Activated naive CD8-positive, alpha-beta T cell treated with anti-CD3 and anti-CD28 coated beads, Interleukin-2, amount 50 U/mL, for 24 hours (primary cell): ENCODE results near the gene TUBA4A.

Experiments used
- ATAC-seq: fragments of 150-1000 bp; cut with Tn5 transposase; one replicate; pipeline ENCODE4 v1.10.0; 2021
- DNase-seq: peaks from one replicate; pipeline ENCODE4 v3.0.0; 2021
- H3K27ac Mint-ChIP-seq: one replicate; pipeline ENCODE4 v1.8.0; 2021; ENCODE audit warnings: mild to moderate bottlenecking, mixed read lengths
- H3K27me3 Mint-ChIP-seq: one replicate; pipeline ENCODE4 v1.8.0; 2021; ENCODE audit warnings: mixed read lengths
- H3K36me3 Mint-ChIP-seq: one replicate; pipeline ENCODE4 v1.8.0; 2021; ENCODE audit warnings: low read depth, mixed read lengths
- H3K4me1 Mint-ChIP-seq: one replicate; pipeline ENCODE4 v1.8.0; 2021; ENCODE audit warnings: mixed read lengths
- H3K4me3 Mint-ChIP-seq: one replicate; pipeline ENCODE4 v1.8.0; 2021; ENCODE audit warnings: mild to moderate bottlenecking, moderate library complexity, mixed read lengths
- H3K9me3 Mint-ChIP-seq: one replicate; pipeline ENCODE4 v1.8.0; 2021; ENCODE audit warnings: mixed read lengths

TUBA4A gene

DNA sequence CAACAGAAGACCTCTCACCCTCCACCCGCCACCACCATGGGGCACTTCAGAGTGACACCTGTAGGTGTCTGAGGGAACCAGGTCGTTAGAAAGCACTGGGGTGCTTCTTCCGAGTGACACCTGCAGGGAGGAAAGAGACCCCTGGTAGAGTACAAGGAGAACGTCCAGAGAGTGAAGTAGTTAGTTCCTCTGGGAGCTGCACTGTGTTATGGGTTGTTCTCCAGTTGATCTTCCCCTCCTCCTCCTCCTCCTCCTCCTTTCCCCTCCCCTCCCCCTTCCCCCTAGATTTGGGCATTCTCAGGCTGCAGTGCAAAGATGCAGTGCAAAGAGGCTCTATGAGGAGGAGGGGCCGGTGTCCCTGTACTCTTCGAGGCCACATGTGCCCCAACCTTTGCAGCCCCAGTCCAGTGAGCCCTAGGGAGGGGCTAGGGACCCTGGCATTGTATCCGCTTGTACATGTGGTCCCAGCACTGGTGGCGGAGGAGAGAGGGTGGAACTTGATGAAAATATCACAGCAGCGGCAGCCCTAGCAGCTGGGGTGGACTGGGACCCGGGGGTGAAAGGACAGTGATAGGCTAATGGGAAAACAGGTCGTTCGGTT lies 26.3 kb upstream of the TUBA4A start:
- Mint-ChIP-seq H3K9me3 (no peaks in the 10 kb centered on the region), H3K4me3 (peak overlapping the region; percentile 90), H3K27me3 (no peaks in the 10 kb centered on the region), H3K27ac (peak overlapping the region; percentile 86), H3K4me1 (peaks cover 50% of the 10 kb centered on the region), H3K36me3 (peaks cover 12% of the 10 kb centered on the region)
- DNase-seq (no peak), ATAC-seq (no peak)

DNA sequence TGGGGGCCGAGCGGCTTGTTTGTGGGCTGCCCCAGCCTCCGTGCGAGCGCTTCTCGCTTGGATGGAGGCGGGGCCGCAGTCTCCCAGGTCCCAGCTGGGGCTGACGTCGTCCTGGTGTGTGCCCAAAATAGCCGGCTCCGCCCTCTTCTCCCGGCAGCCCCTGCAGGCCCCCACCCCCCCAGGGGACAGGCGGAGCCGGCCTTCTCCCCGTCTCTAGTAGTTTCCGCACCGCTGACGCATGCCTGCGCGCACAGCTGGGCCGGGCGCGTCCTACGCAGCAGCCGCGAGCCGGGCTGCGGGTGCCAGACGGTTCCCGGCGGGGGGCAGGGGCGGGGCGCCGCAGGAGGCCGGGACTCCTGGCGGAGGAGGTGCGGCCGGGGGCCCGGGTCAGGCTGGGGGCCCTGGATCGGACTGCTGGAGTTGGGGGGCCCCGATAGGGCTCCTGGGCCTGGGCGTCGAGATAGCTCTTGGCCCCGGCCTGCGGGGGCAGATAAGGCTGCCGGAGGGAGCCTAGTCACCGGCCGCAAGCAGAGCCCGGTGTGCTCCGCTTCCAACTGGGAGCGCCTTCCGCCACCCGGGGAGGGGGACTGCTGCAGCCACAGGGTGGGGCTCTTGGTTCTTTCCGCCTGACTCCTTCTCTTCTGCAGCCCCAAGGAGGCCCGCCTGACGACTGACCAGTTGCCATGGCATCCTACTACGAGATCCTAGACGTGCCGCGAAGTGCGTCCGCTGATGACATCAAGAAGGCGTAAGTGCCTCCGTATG lies 25.6 kb upstream of the TUBA4A start, which contains the start of gene DNAJB2:
Gene DNAJB2, plus strand, starts transcription at position 216 of the 765 bp plus-strand sequence. Its CDS starts 468 bp downstream, at position 684.
- peaks cover 12% of the 10 kb centered on the region for H3K36me3 Mint-ChIP-seq

GRCh38 chr2:219278655-219279150 lies 25.0 kb upstream of the TUBA4A start:
- no peaks in the 10 kb centered on the region for H3K27me3 Mint-ChIP-seq
- H3K4me3 Mint-ChIP-seq, result peak overlapping the region; percentile 79
- DNase-seq, result no peak
- no peak for ATAC-seq
- peaks cover 50% of the 10 kb centered on the region for H3K4me1 Mint-ChIP-seq
- peak overlapping the region; percentile 86 for H3K27ac Mint-ChIP-seq
- no peaks in the 10 kb centered on the region for H3K9me3 Mint-ChIP-seq
- H3K36me3 Mint-ChIP-seq, result peaks cover 12% of the 10 kb centered on the region

More for the DNA sequence above, 25.6 kb upstream of the TUBA4A start, which contains the start of gene DNAJB2:
- peak; percentile 99 for DNase-seq
- Mint-ChIP-seq H3K4me3 (peak within 1 kb of the TSS; percentile 90), H3K9me3 (no peaks in the 10 kb centered on the region), H3K4me1 (peaks cover 50% of the 10 kb centered on the region), H3K27ac (peak within 1 kb of the TSS; percentile 86), H3K27me3 (no peaks in the 10 kb centered on the region)
- ATAC-seq, result peak; percentile 89

DNA sequence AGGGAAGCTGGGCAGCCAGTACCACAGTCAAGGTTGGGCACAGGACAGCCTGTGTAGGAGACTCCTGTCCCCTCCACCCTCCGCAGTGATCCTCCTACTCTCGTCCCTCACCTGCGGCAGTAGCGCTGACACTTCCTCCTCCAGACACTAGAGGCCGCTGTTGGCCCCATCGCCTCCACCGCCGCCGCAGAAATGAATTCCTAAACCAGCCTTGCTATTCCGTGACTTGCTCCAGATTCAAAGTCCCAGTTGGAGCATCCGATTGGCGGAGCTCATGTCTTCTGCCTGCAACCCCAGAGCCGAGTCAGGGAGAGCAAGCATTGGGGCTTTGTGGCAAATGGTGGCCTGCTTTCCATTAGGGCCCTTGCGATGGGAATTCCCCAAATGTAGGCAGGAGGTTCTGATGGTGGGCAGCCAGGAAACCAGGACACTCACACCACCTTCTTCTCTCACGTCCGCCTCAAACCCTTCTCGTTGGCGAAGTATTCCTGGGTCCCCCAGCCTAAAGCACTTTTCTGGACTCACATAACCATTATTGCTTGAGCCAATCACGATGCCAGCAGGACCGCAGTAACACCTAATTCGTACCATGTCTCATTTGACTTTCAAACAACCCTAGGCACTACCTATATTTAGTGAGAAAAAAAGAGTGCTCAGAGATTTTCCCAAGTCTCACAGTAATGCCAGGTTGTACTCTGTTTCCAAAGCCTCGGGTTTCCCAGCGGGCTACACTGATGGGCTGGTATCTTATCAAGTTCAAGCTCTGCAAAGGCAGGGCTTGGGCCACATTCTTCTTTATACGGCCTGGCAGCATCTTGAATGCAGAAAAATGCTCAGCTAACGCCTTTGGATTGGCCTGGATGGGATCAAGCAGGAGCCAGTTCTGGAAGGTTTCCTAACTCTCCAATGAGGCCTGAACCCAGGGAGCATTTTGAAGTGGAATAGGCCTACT lies 24.3 kb upstream of the TUBA4A start:
- Mint-ChIP-seq H3K27ac (peak overlapping the region; percentile 86), H3K4me3 (peak overlapping the region; percentile 79), H3K27me3 (no peaks in the 10 kb centered on the region), H3K36me3 (peaks cover 11% of the 10 kb centered on the region), H3K4me1 (peaks cover 56% of the 10 kb centered on the region), H3K9me3 (no peaks in the 10 kb centered on the region)
- no peak for ATAC-seq
- peak; percentile 82 for DNase-seq

GRCh38 chr2:219274361-219274921 lies 20.7 kb upstream of the TUBA4A start:
- Mint-ChIP-seq H3K36me3 (no peaks in the 10 kb centered on the region), H3K27me3 (no peaks in the 10 kb centered on the region), H3K27ac (no peak overlapping the region), H3K4me1 (peaks cover 36% of the 10 kb centered on the region), H3K9me3 (no peaks in the 10 kb centered on the region), H3K4me3 (no peak overlapping the region)
- DNase-seq (no peak), ATAC-seq (no peak)

- Mint-ChIP-seq H3K27me3 (no peaks in the 10 kb centered on the region), H3K36me3 (no peaks in the 10 kb centered on the region), H3K4me3 (no peak overlapping the region), H3K27ac (no peak overlapping the region), H3K9me3 (no peaks in the 10 kb centered on the region), H3K4me1 (peaks cover 36% of the 10 kb centered on the region)
- DNase-seq (no peak), ATAC-seq (no peak)
Measured at GRCh38 chr2:219273937-219274336, 20.2 kb upstream of the TUBA4A start.

DNA sequence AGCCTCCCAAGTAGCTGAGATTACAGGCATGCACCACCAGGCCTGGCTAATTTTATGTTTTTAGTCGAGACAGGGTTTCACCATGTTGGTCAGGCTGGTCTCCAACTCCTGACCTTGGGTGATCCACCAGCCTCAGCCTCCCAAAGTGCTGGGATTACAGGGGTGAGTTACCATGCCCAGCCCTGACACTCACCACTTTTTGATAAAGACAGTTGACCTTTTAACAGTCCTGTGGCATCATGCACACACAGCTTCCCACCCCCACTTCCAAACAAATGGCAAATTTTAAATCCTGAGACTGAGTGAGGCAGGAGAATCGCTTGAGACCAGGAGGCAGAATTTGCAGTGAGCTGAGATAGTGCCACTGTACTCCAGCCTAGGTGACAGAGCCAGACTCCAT lies 19.3 kb upstream of the TUBA4A start:
- ATAC-seq, result peak; percentile 64
- Mint-ChIP-seq H3K27me3 (no peaks in the 10 kb centered on the region), H3K4me3 (no peak overlapping the region), H3K27ac (no peak overlapping the region), H3K4me1 (peaks cover 26% of the 10 kb centered on the region), H3K36me3 (no peaks in the 10 kb centered on the region), H3K9me3 (no peaks in the 10 kb centered on the region)
- no peak for DNase-seq

DNA sequence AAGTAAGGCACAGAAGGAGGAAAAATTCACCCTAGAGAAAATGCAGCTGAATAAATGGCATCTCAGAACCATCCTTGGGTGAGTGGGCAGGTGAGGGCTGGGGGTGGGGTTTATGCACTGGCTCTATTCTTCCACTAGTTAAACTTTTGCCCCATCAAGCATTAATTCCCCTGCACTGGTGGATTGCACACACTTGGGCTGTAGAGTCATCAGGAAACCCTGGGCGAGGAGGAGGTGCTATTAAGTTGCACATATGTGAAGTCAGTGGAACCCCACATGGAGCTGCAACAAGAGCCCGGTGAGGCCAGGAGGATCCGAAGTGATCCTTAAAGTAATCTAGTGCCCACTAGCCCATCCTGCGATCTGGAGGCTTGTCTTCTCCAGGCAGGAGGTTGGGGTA lies 18.6 kb upstream of the TUBA4A start:
- Mint-ChIP-seq H3K9me3 (no peaks in the 10 kb centered on the region), H3K27ac (no peak overlapping the region), H3K4me3 (no peak overlapping the region), H3K4me1 (peaks cover 20% of the 10 kb centered on the region), H3K27me3 (no peaks in the 10 kb centered on the region), H3K36me3 (no peaks in the 10 kb centered on the region)
- DNase-seq (no peak), ATAC-seq (no peak)

DNA sequence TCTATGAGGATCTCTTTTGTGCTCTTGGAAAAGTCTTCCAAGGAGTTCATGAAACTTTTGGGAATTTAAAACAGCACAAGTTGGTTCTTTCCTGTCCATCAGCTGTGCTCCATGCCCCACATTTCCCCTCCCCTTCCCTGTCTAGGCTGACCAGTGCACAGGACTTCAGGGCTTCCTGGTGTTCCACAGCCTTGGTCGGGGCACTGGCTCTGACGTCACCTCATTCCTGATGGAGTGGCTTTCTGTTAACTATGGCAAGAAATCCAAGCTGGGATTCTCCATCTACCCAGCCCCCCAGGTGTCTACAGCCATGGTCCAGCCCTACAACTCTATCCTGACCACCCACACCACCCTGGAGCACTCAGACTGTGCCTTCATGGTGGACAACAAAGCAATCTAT lies 17.3 kb upstream of the TUBA4A start:
- DNase-seq (no peak), ATAC-seq (no peak)
- no peaks in the 10 kb centered on the region for H3K27me3 Mint-ChIP-seq
- H3K27ac Mint-ChIP-seq, result no peak overlapping the region
- H3K4me3 Mint-ChIP-seq, result no peak overlapping the region
- no peaks in the 10 kb centered on the region for H3K36me3 Mint-ChIP-seq
- H3K9me3 Mint-ChIP-seq, result no peaks in the 10 kb centered on the region
- H3K4me1 Mint-ChIP-seq, result peaks cover 14% of the 10 kb centered on the region

DNA sequence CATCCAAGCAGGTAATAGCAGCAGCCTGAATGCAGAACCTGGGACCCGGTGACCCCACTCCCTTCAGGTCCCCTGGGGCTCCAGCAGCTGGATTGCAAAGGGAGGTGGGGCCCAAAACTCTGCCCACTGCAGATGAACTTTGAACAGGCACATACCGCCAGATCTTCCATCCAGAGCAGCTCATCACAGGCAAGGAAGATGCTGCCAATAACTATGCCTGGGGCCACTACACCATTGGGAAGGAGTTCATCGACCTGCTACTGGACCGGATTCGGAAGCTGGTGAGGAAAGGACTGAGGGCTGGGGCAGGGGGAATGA lies 16.3 kb upstream of the TUBA4A start:
- Mint-ChIP-seq H3K27ac (no peak overlapping the region), H3K4me1 (peaks cover 14% of the 10 kb centered on the region), H3K9me3 (no peaks in the 10 kb centered on the region), H3K27me3 (no peaks in the 10 kb centered on the region), H3K4me3 (no peak overlapping the region), H3K36me3 (no peaks in the 10 kb centered on the region)
- ATAC-seq (no peak), DNase-seq (no peak)

GRCh38 chr2:219269362-219270054 lies 15.8 kb upstream of the TUBA4A start:
- Mint-ChIP-seq H3K4me1 (peaks cover 14% of the 10 kb centered on the region), H3K4me3 (no peak overlapping the region), H3K27me3 (no peaks in the 10 kb centered on the region), H3K36me3 (no peaks in the 10 kb centered on the region), H3K27ac (no peak overlapping the region), H3K9me3 (no peaks in the 10 kb centered on the region)
- DNase-seq (no peak), ATAC-seq (no peak)

DNA sequence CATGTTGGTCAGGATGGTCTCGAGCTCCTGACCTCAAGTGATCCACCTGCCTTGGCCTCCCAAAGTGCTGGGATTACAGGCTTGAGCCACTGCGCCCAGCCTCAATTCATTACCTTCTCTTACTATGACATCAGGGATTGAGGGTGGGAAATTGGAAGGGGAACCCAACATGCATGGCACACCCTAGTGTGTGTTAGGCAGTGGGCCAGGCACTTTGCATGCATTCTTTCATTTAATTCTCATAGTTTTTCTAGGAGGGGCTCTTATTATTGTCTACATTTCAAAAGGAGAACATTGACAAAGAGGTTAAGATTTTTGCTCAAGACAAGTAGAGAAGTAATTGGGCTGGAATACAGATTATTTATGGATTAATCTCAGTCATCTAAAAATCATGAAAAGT lies 14.6 kb upstream of the TUBA4A start:
- no peak overlapping the region for H3K27ac Mint-ChIP-seq
- H3K9me3 Mint-ChIP-seq, result no peaks in the 10 kb centered on the region
- no peaks in the 10 kb centered on the region for H3K27me3 Mint-ChIP-seq
- DNase-seq (no peak), ATAC-seq (no peak)
- peaks cover 8% of the 10 kb centered on the region for H3K4me1 Mint-ChIP-seq
- no peak overlapping the region for H3K4me3 Mint-ChIP-seq
- no peaks in the 10 kb centered on the region for H3K36me3 Mint-ChIP-seq

DNA sequence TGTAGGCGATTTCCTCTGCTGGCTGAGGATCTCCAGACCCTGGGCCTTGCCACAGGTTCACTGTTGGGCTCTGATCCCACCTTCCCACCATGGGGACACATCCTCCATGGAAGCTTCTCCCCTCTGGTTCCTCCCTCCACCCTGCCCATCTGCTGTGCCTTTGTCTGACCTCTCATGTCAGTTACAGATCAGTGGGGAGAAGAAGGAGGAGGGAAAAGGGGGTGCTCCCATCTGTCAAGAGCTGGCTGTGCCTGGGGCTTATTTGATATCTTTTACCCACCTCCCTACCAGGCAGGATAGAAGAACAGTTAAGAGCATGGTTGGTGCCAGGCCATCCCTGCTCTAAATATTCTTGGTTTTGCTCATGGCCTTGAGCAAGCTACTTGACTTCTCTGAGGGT lies 13.2 kb upstream of the TUBA4A start:
- no peaks in the 10 kb centered on the region for H3K4me1 Mint-ChIP-seq
- H3K27me3 Mint-ChIP-seq, result no peaks in the 10 kb centered on the region
- no peak overlapping the region for H3K27ac Mint-ChIP-seq
- no peak overlapping the region for H3K4me3 Mint-ChIP-seq
- H3K36me3 Mint-ChIP-seq, result no peaks in the 10 kb centered on the region
- no peak for ATAC-seq
- no peak for DNase-seq
- H3K9me3 Mint-ChIP-seq, result no peaks in the 10 kb centered on the region

DNA sequence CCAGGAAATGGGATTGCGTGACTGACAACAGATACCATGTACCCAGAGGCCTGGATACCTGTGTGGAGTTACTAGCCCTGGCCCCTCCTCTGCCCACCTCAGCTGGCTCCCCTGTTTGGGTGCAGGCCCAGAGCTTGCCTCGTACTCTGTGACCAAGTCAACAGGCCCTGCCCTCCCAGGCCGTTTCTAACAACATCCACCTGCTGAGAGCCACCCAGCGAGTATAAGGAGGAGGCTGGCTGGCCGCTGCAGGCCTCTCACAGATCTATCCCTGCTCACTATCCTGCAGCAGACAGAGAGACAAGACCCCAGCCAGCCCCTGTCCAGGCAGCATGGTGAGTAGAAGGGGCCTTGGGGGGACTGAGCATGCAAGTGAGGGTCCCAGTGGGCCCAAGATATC lies 12.5 kb upstream of the TUBA4A start:
- ATAC-seq (no peak), DNase-seq (no peak)
- Mint-ChIP-seq H3K4me1 (peaks cover under 1% of the 10 kb centered on the region), H3K27ac (no peak overlapping the region), H3K4me3 (no peak overlapping the region), H3K27me3 (no peaks in the 10 kb centered on the region), H3K36me3 (no peaks in the 10 kb centered on the region), H3K9me3 (no peaks in the 10 kb centered on the region)
